Epithelial cell of esophagus (primary cell): ENCODE results near the gene C3orf49.

Experiments used
- DNase-seq: peaks from one replicate; pipeline ENCODE4 v3.0.0; 2010; ENCODE audit warnings: low read depth
- H3K4me3 ChIP-seq: 2 replicates; pipeline ENCODE4 v1.5.1; 2011; ENCODE audit warnings: mild to moderate bottlenecking, low read length, control low read depth
- CTCF ChIP-seq: IDR thresholded peaks from 2 replicates; pipeline ENCODE4 v1.5.1; 2011; ENCODE audit warnings: low read depth, mild to moderate bottlenecking, low read length, control low read depth, inconsistent platforms; ENCODE audit not compliant: insufficient read depth; ENCODE audit errors: missing control alignments

The C3orf49 gene

GRCh38 chr3:63878394-63879060 lies 59.4 kb downstream of the C3orf49 start:
- no peak overlapping the region for H3K4me3 ChIP-seq
- DNase-seq = no peak
- no peak for TF ChIP-seq CTCF

GRCh38 chr3:63880653-63881052 lies 61.6 kb downstream of the C3orf49 start:
- no peak overlapping the region for H3K4me3 ChIP-seq
- DNase-seq = no peak
- no peak for TF ChIP-seq CTCF

- no peak for DNase-seq
- no peak for TF ChIP-seq CTCF
- H3K4me3 ChIP-seq = no peak overlapping the region
Measured at GRCh38 chr3:63886858-63887257, 67.8 kb downstream of the C3orf49 start.

GRCh38 chr3:63891518-63891917 lies 72.4 kb downstream of the C3orf49 start:
- no peak for TF ChIP-seq CTCF
- DNase-seq = no peak

GRCh38 chr3:63892773-63893352 lies 73.8 kb downstream of the C3orf49 start:
- TF ChIP-seq CTCF = no peak
- H3K4me3 ChIP-seq = no peak overlapping the region
- DNase-seq = no peak

More at GRCh38 chr3:63891518-63891917, 72.4 kb downstream of the C3orf49 start:
- no peak overlapping the region for H3K4me3 ChIP-seq

GRCh38 chr3:63895422-63896189 lies 76.5 kb downstream of the C3orf49 start:
- no peak for TF ChIP-seq CTCF
- DNase-seq = no peak
- no peak overlapping the region for H3K4me3 ChIP-seq
